ENCODE results near the gene CPE.

DNA sequence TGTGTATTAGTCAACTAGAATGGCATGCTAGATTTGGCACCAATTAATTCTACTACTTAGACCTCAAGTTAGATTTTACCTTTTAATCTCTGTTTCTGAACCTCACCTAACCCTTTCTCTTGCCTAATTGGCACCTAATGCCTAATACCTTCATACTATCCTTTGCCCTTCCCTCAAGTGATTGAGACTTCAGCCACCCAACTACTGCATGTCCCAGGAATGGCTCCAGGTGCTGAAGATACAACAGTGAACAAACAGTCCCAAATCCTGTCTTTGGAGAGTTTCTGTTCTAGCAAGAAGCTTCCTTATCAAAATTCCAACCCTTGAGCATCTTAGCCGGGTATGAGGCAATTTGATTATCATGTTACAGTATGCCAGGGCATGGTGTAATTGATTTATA, 139.9 kb downstream of the CPE start:
- TF ChIP-seq, protein P1, sequence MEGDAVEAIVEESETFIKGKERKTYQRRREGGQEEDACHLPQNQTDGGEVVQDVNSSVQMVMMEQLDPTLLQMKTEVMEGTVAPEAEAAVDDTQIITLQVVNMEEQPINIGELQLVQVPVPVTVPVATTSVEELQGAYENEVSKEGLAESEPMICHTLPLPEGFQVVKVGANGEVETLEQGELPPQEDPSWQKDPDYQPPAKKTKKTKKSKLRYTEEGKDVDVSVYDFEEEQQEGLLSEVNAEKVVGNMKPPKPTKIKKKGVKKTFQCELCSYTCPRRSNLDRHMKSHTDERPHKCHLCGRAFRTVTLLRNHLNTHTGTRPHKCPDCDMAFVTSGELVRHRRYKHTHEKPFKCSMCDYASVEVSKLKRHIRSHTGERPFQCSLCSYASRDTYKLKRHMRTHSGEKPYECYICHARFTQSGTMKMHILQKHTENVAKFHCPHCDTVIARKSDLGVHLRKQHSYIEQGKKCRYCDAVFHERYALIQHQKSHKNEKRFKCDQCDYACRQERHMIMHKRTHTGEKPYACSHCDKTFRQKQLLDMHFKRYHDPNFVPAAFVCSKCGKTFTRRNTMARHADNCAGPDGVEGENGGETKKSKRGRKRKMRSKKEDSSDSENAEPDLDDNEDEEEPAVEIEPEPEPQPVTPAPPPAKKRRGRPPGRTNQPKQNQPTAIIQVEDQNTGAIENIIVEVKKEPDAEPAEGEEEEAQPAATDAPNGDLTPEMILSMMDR (IDR thresholded peaks at IDR 0.05; ENCODE audit: insufficient read depth, low read length): no peak
- TF ChIP-seq POLR2AphosphoS5 (IDR thresholded peaks at IDR 0.05; ENCODE audit: low read depth) (no peak), GABPA (IDR thresholded peaks at IDR 0.05; ENCODE audit: low read depth) (no peak)
- TF ChIP-seq, protein P2, sequence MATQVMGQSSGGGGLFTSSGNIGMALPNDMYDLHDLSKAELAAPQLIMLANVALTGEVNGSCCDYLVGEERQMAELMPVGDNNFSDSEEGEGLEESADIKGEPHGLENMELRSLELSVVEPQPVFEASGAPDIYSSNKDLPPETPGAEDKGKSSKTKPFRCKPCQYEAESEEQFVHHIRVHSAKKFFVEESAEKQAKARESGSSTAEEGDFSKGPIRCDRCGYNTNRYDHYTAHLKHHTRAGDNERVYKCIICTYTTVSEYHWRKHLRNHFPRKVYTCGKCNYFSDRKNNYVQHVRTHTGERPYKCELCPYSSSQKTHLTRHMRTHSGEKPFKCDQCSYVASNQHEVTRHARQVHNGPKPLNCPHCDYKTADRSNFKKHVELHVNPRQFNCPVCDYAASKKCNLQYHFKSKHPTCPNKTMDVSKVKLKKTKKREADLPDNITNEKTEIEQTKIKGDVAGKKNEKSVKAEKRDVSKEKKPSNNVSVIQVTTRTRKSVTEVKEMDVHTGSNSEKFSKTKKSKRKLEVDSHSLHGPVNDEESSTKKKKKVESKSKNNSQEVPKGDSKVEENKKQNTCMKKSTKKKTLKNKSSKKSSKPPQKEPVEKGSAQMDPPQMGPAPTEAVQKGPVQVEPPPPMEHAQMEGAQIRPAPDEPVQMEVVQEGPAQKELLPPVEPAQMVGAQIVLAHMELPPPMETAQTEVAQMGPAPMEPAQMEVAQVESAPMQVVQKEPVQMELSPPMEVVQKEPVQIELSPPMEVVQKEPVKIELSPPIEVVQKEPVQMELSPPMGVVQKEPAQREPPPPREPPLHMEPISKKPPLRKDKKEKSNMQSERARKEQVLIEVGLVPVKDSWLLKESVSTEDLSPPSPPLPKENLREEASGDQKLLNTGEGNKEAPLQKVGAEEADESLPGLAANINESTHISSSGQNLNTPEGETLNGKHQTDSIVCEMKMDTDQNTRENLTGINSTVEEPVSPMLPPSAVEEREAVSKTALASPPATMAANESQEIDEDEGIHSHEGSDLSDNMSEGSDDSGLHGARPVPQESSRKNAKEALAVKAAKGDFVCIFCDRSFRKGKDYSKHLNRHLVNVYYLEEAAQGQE (IDR thresholded peaks at IDR 0.05; ENCODE audit: insufficient replicate concordance, low read depth): no peak

Measured in HL-60 (cell line).